ENCODE measurements around the gene ARFGEF2. TPM values are rescaled to one million over a fixed set of nuclear protein-coding genes. Genes with fewer than 3 reads are reported as not detected.
"Not testable (repeated sequence)": the region's sequence is repeated elsewhere in the genome, so short reads cannot be mapped to it uniquely, and the experiment has no call there.

The ARFGEF2 gene
- 22.6 TPM for total RNA-seq

DNA sequence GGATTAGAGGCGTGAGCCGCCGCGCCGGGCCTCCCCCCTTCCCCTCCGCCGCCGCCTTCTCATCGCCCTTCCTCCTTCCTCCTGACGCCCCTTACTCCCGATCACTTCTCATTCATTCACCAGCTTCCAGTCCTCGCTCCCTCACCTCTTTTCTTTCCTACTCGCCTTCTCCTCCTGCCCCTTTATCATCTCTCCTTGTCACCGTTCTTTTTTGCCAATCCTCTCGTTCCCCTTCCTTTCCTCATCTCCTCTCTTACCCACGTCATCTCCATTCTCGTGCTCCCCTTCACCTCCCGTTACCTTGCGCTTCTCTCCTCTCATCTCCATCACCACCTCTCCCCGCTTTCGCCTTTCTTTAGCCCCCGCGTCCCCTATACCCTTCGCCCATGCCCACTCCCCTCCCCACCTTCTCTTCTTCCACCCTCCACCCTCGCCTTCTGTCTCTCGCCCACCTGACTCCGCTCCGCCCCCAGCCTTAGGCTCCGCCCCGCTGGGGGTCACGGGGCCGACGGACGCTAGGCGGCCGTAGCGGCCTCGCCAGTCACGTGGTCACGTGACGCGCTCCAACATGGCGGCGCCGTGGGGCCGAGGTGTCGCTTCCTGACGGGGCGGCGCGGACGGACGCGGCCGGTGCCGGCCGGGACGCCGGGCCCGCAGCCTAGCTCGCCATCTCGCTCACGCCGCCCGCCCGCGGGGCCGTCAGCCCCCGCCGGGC is at the start of gene ARFGEF2:
ARFGEF2 (plus strand) TSS at position 544 of the 715 bp plus-strand sequence. CDS start 179 bp downstream, outside the sequence.
- peak; percentile 87 for ATAC-seq

DNA sequence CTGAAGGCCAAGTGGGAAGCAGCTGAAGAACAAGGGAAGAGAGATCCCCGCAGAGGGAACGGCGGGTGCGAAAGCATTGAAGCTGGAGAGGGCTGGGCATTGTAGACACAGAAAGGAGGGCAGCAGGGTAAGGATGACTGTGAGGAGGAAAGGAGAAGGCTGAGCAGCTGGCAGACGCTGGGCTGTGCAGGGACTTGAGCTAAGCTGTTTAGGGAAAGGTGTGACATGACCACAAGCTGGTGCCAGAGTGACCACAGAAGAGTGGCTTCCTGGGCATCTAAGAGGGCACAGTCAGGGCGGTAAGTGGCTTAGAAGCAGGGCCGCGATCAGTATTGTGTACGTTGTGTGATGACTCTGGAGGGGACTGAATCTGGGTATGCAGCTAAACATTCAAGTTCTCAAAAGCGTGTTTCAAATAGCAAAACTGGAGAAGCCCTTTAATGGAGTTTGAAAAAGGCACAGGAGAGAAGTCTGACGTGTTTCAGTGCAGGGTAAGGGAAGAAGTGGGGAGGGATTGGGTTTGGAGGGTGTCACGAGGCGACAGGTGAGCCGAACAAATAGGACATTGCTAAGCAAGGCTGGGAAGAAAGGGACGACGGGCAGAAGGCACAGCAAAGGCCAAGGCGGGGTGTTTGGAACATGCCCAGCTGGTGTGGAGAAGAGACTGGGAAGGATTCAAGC is 46.1 kb upstream of the ARFGEF2 start:
- no peak for ATAC-seq

DNA sequence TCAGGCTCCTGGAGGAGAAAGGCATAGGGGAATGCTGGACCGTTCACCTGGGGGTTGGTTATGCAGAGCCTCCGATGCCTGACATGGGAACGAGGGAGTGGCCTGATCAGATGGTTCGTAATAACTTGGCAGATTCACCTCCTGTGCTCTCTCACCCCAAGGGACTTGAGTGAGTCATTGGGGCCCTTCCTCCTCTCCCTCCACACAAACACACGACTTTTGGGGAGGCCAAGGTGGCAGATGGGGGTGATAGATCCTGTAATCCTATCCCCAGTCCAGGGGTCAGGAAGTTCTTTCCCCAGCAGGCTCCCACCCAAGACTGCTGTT is 45.6 kb upstream of the ARFGEF2 start:
- no peak for ATAC-seq

DNA sequence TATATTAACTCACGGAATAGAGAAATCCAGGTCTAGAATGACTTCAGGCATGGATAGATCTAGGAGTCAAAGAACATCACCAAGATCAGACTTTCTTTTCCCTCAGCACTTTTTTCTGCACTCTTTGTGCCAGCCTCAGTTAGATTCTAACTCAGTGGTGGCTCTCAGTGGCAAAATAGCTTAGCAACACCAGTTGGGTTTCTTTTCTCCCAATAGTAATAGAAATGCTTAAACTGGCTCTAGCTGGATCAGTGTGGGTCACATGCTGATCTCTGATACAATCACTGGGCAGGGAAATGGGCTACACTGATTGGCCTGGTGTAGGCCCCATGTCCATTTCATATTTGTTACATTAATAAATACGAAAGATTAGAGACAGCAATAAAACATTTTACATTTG is 44.2 kb upstream of the ARFGEF2 start:
- no peak for ATAC-seq

DNA sequence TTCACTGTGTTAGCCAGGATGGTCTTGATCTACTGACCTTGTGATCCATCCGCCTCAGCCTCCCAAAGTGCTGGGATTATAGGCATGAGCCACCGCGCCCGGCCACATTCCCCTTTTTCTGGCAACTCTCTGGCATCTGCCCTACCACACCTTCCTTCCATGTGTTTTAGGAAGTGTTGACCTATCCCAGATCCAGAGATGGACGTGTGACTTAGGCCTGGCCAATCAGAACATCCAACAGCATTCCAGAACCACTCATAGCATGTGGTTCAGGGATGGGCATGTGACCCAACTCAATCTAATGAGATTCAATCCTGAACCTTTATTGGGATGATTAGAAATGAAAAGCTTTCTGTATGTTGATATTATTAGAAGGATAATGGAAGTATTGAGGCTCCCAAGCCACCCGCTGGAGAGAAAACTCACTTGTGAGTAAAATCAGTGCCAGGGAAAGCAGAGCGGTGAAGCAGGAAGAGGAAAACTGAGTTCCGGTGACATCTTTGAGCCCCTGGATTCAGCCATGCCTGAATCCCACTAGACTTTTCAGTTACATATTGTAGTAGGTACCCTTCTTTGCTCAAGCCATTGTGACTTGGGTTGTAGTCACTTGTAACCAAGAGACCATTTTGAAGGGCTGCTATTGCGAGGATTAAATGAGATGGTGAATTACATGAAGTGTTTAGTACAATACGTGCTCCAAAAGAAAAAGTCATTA is 42.8 kb upstream of the ARFGEF2 start:
- no peak for ATAC-seq

DNA sequence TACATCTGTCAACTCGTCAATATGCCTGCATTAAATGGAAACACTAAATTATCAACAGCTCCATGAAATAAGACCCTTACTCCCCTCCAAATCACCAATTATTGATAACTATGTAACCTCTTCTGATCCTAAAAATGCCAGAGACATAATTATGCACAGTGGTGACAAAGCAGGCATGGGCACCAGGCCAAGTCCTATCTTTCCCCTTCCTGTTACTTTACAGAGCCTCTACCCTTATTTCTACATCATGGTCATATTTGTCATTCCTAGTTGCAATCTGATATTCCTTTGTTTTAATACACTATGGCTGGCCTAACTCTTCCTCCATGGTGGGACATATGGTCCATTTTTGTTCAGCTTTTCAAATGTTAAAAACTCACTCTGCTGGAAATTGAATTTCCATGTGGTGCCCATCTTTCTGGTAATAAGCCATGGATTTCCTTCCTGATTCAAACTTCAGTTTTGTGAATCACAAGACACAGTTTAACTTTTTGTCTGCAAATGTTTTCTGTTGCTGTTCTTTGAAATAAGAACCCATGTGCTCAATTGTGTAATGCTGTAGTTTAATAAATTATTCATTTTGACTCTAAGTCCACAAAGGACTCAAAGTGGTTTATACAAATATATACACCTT is 41.8 kb upstream of the ARFGEF2 start:
- no peak for ATAC-seq

DNA sequence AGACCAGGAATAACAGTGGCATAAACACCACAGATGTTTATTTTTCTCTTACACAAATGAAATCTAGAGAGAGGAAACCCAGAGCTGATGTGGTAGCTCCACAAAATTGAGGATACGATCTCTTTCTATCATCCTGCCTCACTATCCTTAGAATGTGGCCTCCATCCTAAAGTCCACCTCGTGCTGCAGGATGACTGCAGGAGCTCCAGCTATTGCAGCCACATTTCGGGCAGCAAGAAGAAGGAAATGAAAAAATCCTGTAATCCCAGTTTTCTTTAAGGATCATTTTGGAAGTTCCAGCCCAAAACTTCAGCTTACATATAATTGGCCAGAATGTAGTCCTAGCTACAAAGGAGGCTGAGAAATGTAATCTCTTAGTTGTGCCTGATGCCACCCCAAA is 41.2 kb upstream of the ARFGEF2 start:
- no peak for ATAC-seq

DNA sequence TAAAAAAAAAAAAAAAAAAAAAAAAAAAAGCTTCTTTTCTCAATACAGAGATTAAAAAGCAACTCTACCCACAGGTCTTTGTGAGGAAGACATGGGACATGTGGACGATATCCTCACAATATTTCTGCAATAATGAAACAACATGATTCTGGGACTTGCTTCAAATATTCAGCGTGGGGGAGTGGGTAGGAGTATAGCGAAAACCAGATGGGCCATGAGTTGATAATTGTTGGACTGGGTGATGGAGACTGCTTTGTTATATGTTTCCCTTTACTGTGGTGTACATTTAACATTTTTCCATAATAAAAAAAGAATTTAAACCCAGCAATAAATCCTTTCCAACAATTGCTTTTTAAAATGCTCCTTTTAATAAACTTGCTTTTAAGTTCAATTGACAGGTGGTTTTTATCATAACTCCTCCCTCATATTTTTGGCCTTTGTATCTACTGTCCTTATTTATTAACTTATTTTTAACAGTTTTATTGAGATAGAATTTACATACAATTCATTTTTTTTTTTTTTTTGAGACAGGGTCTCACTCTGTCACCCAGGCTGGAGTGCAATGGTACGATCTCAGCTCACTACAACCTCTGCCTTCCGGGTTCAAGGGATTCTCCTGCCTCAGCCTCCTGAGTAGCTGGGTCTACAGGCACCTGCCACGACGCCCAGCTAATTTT is 40.4 kb upstream of the ARFGEF2 start:
- no peak for ATAC-seq

DNA sequence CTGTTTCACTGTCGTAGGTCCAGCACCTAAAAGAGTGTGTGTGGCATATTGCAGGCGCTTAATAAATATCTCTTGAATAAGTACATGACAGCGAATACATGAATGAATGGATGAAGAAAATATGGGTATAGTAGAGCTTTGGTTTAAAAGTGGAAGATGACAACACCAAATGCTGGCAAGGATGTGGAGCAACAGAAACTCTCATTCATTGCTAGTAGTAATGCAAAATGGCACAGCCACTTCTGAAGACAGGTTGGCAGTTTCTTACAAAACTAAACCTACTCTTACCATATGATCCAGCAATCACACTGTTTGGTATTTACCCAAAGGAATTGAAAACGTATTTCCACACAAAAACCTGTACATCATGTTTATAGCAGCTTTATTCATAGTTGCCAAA is 36.3 kb upstream of the ARFGEF2 start:
- no peak for ATAC-seq

DNA sequence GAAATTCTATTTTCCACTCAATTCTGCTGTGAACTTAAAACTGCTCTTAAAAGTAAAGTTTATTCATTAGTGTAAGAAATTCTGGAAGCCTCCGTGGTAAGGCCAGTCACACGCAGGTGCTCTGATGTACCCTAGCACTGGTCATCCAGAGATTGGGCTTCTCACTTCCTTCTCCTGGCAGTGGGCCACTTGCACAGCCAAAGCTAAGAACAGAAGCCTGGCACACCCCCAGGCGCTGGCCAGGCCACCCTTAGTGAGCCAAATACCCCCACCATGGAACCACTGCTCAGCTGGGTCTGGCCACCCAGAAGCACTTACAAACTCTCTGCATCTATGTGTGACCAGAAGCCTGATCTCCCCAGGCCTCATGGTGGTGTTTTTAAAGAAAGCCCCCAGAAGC is 35.3 kb upstream of the ARFGEF2 start:
- no peak for ATAC-seq

DNA sequence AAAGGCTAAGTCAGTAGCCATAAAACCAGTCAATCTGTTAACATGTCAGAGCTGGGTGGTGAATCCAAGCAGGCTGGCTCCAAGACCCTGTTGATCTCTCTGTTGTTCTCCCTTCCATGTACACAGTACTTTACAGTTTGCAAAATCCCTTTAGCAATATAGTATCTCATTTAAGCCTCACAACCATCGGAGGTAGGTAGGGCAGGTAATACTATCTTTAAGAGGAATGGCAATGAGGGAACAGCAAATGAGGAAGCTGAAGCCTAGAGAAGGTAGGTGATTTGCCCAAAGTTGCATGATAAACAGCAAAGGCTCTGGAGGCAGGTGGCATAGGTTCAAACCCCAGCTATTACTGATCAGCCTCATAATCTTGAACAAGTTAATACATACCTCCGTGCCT is 34.7 kb upstream of the ARFGEF2 start:
- ATAC-seq: no peak

DNA sequence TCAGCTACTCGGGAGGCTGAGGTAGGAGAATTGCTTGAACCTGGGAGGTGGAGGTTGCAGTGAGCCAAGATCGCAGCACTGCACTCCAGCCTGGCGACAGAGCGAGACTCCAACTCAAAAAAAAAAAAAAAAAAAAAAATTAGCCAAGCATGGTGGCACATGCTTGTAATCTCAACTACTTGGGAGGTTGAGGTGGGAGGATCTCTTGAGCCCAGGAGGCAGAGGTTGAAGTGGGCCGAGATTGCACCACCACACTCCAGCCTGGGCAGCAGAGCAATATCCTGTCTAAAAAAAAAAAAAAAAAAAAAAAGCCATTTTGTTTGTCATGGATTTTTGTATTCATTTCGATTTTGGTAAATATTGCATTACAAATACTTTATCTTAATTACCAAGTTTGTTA is 33.0 kb upstream of the ARFGEF2 start:
- ATAC-seq: not testable (repeated sequence)

DNA sequence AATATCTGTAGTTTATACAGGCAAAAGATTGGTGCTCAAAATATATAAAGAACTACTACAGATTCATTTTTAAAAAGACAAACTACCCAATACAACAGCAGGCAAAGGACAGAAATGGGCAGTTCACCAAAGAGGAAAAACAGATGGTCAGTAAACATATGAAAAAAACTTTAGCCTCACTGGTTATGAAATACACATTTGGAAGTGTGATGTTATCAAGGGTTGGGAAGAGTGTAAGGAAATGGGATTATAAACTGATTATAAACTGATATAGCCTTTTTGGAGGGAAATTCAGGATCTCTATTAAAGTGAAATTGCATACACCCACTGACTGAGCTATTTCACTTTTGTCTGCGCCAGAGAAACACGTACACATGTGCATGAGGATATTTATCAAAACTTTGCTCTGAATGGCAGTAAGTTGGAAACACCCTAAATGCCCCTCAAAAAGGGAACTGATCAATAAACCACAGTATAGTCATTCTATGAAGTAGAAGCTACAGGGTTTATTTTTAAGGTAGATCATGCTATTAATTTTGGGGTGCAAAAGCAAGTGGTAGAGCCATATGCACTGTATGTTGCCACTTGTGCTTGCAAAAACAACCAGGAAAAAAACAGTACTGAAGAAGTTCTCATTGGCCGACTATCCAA is 32.2 kb upstream of the ARFGEF2 start:
- ATAC-seq: no peak

DNA sequence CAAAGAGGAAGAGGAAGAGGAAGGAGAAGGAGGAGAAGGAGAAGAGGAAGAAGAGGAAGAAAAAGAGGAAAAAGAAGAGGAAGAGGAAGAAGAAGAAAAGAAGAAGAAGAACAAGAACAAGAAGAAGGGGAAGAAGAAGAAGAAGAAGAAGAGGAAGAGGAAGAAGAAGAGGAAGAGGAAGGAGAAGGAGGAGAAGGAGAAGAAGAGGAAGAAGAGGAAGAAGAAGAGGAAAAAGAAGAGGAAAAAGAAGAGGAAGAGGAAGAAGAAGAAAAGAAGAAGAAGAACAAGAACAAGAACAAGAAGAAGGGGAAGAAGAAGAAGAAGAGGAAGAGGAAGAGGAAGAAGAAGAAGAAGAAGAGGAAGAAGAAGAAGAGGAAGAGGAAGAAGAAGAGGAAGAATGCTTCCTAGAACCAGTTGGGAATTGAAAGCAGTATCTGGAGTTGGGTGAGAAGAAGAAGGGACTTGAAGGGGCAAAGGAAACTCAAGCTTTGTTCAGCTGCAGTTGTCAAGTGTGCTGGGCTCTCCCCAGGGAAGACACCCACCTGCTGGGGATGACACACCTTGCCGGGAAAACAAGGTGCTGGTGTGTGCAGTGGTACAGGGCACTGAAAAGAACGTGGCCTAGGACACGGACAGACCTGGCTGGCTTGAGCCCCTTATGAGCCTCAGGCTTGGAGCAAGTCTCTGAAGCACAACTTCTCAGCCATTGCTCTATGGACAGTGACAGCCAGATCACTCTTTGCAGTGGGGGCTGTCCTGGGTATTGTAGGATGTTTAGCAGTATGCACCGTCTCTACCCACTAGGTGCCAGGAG is 30.1 kb upstream of the ARFGEF2 start:
- no peak for ATAC-seq

DNA sequence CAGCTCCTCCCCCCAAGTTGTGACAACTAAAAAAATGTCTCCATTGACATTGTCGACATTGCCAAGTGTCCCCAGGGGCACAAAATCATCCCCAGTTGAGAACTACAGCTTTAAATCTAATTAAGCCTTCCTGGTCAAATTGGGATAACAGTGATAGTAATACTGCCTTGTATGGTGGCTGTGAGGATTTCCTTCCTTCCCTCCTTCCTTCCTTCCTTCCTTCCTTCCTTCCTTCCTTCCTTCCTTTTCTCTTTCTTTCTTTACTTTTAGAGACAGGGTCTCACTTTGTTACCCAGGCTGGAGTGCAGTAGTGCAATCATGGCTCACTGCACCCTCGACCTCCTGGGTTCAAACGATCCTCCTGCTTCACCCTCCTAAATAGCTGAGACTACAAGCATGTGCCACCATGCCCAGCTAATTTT is 29.5 kb upstream of the ARFGEF2 start:
- no peak for ATAC-seq

DNA sequence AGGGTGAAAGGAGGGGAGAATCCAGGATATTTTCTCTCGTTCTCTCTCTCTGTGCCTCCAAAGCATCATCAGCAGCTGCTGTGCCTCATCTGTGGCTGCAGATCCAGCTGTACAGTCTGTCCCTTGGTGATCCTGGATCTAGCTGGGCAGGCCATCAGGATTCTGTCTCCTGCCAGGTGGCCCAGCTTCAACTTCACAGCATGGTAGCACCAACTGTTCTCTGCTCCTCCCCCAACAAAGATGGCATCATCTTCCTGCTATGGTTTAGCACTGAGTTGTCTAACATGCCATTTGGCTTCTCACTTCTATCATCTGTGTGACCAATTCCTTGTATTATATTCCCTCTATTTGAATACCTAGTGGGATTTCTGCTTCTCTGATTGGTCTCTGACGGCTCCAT is 28.6 kb upstream of the ARFGEF2 start:
- ATAC-seq: no peak

DNA sequence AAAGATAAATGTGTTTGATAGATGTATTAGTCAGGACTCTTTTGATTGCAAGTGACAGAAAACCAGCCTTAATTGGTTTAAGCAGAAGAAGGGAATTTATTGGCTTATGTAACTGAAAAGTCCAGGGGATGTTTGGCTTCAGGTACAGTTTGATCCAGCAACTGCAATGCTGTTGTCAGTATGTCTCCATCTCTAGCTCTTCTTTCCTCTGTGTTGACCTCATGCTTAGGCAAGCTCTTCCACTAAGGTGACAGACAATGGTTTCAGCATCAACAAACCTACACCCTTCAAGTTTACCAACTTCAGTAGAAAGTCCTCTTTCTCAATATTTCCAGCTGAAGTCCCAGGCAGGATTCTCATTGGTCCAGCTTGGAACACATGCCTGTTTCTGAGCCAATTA is 28.1 kb upstream of the ARFGEF2 start:
- no peak for ATAC-seq

DNA sequence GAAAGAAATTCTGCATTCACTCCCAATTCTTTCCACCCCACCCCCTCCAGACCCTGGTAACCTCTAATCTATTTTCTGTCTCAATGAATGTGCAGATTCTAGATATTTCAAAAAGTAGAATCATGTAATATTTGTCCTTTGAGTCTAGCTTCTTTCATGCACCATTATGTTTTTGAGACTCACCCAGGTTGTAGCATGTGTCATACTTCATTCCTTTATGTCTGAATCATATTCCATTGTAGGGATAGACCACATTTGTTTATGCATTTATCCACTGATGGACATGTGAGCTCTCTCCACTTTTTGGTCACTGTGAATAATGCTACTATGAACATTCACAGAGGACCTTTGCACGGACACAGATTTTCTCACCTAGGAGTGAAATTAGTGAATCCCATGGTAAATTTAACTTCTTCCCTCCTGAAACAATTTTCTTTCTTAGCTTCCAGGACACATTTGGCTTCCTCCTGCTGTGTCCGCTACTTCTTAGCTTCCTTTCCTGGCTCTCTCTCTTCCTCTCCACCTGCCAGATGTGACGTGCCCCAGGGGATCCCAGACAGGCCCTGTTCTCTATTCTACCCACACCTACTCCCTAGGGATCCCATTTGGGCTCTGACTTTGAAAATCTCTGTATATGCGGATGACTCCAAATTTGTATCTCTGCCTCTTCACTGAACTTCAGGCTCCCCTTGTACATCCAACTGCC is 24.1 kb upstream of the ARFGEF2 start:
- peak; percentile 71 for ATAC-seq

DNA sequence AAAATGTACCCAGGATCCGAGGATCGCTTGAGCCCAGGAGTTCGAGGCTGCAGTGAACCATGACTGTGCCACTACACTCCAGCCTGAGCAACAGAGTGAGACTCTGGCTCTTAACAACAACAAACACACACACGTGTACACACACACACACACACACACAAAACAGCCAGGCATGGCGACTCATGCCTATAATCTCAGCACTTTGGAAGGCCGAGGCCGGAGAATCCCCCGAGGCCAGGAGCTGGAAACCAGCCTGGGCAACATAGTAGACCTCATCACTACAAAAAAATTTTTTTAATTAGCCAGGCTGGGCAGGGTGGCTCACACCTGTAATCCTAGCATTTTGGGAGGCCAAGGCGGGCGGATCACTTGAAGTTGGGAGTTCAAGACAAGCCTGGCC is 23.3 kb upstream of the ARFGEF2 start:
- no peak for ATAC-seq

DNA sequence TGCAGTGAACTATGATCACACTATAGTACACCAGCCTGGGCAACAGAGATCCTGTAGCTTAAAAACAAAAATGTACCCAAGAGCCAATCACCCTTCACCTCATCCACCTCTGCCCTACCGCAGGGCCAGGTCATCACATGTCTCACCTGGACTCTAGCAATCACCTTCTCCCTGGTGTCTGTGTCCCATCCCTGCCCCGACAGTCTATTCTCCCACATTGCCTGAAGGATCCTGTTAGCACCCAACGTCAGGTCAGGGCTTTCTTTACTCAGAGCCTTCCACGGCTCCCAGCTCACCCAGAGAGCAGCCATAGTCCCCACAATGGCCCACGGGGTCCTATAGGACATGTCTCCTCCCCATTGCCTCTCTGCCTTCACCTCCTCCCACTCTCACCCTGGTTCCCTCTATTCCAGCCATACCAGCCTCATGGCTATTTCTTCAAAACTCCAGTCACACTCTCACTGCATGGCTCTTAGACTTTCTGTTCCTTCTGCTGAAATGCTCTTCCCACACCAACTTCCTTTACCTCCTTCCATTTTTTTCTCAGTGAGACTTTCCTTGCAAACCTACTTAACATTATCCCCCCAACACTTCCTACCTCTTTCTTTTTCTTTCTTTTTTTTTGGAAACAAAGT is 22.5 kb upstream of the ARFGEF2 start:
- ATAC-seq: no peak

Measured in esophagus mucosa (tissue), 1 donor.